Measurements from ENCODE around the gene ZFP2. TPM values are rescaled to one million over a fixed set of nuclear protein-coding genes. Genes with fewer than 3 reads are reported as not detected.
"Not testable (repeated sequence)": the region's sequence is repeated elsewhere in the genome, so short reads cannot be mapped to it uniquely, and the experiment has no call there.

The ZFP2 gene
- total RNA-seq, 1 experiment from 2014 or later = not detected

- H3F3A ChIP-seq (ENCODE audit: insufficient read depth, low read depth) = no peaks in the 10 kb centered on the region
- no peaks in the 10 kb centered on the region for H3K4me1 ChIP-seq (replicated peaks; ENCODE audit: insufficient read depth)
- H3K4me3 ChIP-seq = no peak overlapping the region
- no TSS peak for BruUV-seq (replicated peaks)
- no peaks in the 10 kb centered on the region for H3K79me2 ChIP-seq (ENCODE audit: low read depth)
- H3K36me3 ChIP-seq (ENCODE audit: low read depth) = peaks cover 68% of the 10 kb centered on the region
- intact Hi-C loops (cut with micrococcal nuclease; ENCODE audit: unreplicated experiment) = no loop called here
- H3K27ac ChIP-seq = no peak overlapping the region
- no peaks in the 10 kb centered on the region for H4K20me1 ChIP-seq (ENCODE audit: insufficient read depth)
- ChIA-PET CTCF (no interaction called here), POLR2A (ENCODE audit: unreplicated experiment) (no interaction called here)
- no peaks in the 10 kb centered on the region for H3K27me3 ChIP-seq (ENCODE audit: insufficient read depth, low read depth)
- H3K9me3 ChIP-seq (ENCODE audit: insufficient read depth, low read depth) = peaks cover 33% of the 10 kb centered on the region
- H3K9me2 ChIP-seq (ENCODE audit: insufficient read depth) = no peaks in the 10 kb centered on the region
- no peak overlapping the region for H3K4me2 ChIP-seq
- no peak for DNase-seq
- TF ChIP-seq EZH2 (IDR thresholded peaks at IDR 0.05; ENCODE audit: low read depth) = no peak
- TF ChIP-seq CTCF (conservative IDR thresholded peaks at IDR 0.05) = no peak
- no peak overlapping the region for H2AFZ ChIP-seq
Observed at GRCh38 chr5:178872302-178872701, 23.4 kb upstream of the ZFP2 start.

- H3K27ac ChIP-seq; H3K9me2 ChIP-seq (ENCODE audit: insufficient read depth); H4K20me1 ChIP-seq (ENCODE audit: insufficient read depth); H3K4me2 ChIP-seq; H3K79me2 ChIP-seq (ENCODE audit: low read depth); H3F3A ChIP-seq (ENCODE audit: insufficient read depth, low read depth); DNase-seq; H3K27me3 ChIP-seq (ENCODE audit: insufficient read depth, low read depth); POLR2A ChIA-PET (ENCODE audit: unreplicated experiment); H3K4me3 ChIP-seq; H3K4me1 ChIP-seq (replicated peaks; ENCODE audit: insufficient read depth); BruUV-seq (replicated peaks); CTCF ChIA-PET; intact Hi-C loops (cut with micrococcal nuclease; ENCODE audit: unreplicated experiment); H2AFZ ChIP-seq: not testable (repeated sequence)
- peaks cover 60% of the 10 kb centered on the region for H3K9me3 ChIP-seq (ENCODE audit: insufficient read depth, low read depth)
- peaks cover 79% of the 10 kb centered on the region for H3K36me3 ChIP-seq (ENCODE audit: low read depth)
Observed at GRCh38 chr5:178883115-178883694, 12.5 kb upstream of the ZFP2 start.

- Histone ChIP-seq H3K79me2 (ENCODE audit: low read depth) (no peaks in the 10 kb centered on the region), H3K27me3 (ENCODE audit: insufficient read depth, low read depth) (no peaks in the 10 kb centered on the region), H3F3A (ENCODE audit: insufficient read depth, low read depth) (no peaks in the 10 kb centered on the region; the same call in 1 of the 2 replicates), H3K4me2 (no peak overlapping the region), H3K9me2 (ENCODE audit: insufficient read depth) (no peaks in the 10 kb centered on the region), H2AFZ (no peak overlapping the region), H3K36me3 (ENCODE audit: low read depth) (peaks cover 77% of the 10 kb centered on the region), H3K9me3 (ENCODE audit: insufficient read depth, low read depth) (peaks cover 62% of the 10 kb centered on the region), H4K20me1 (ENCODE audit: insufficient read depth) (no peaks in the 10 kb centered on the region), H3K4me3 (no peak overlapping the region), H3K4me1 (replicated peaks; ENCODE audit: insufficient read depth) (no peaks in the 10 kb centered on the region), H3K27ac (no peak overlapping the region)
- no peak for DNase-seq
- intact Hi-C loops (cut with micrococcal nuclease; ENCODE audit: unreplicated experiment) = no loop called here
- BruUV-seq (replicated peaks) = no TSS peak
- ChIA-PET CTCF (no interaction called here), POLR2A (ENCODE audit: unreplicated experiment) (interaction anchor here (0.6 kb wide), 1 partner anchor 667 kb away, joined by 4 read pairs; no protein-coding TSS in a partner anchor)
- TF ChIP-seq EZH2 (IDR thresholded peaks at IDR 0.05; ENCODE audit: low read depth) (no peak), CTCF (conservative IDR thresholded peaks at IDR 0.05) (no peak)
Observed at GRCh38 chr5:178883815-178884430, 11.8 kb upstream of the ZFP2 start.

All from PC-9 (cell line).